Caki2 (cell line): Measurements from ENCODE around the gene EVX2. TPM values are rescaled to one million over a fixed set of nuclear protein-coding genes. Genes with fewer than 3 reads are reported as not detected.

Experiments
- DNase-seq: peaks from one replicate; pipeline ENCODE4 v3.0.0-alpha.2; 2015; ENCODE audit warnings: low read depth
- in situ Hi-C: cut with HindIII; loops from 2 replicates; pipeline ENCODE4 v1.10.0; 2016; ENCODE audit warnings: low sequenced_read_pairs, low pct_unique_long_range_greater_than_20kb, mixed read lengths
- total RNA-seq: library from RNA; depleted of rRNA; stranded (reverse); fragments of >200 nt; shearing (Covaris generic); gene quantifications from 2 replicates; pipeline ENCODE4 v1.2.3, GENCODE V29; 2014; ENCODE audit warnings: low replicate concordance; rRNA removed

Gene EVX2
- total RNA-seq, 1 experiment from 2014 or later = not detected

DNA sequence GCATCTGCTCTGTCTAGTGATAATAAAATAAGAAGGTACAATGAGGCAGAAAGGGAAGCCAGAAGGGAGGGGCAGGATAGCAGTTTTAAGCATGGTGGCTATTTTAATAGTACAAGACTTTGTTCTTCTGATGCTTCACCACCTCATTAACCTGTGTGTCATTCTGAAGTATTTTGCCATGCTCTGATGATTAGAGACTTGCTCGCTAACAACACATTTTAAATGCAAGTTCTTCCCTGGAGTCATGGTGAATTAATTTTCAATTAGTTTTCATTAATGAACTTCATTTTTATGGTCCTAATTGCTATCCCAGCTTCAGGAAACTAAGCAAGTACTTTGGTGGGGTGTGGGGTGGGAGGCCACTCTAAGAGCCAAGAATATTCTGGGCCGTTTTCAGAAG, 56.0 kb downstream of the EVX2 start:
- DNase-seq = no peak
- in situ Hi-C loops = no loop called here

Other genes starting within 250 kb of the EVX2 start
- 7.1 and 24.1 TPM in 2 replicates for gene LNPK, start 81.7 kb downstream of the EVX2 start, total RNA-seq
- gene HOXD13, start 8.8 kb upstream of the EVX2 start, total RNA-seq = not detected in 2 replicates
- gene HOXD12, start 15.8 kb upstream of the EVX2 start, total RNA-seq = not detected in 2 replicates
- 3.7 TPM in 1 of 2 replicates, not detected in the other for gene HOXD11, start 23.3 kb upstream of the EVX2 start, total RNA-seq
- gene HOXD10, start 32.8 kb upstream of the EVX2 start, total RNA-seq = 4.3 and 8.8 TPM in 2 replicates
- gene HOXD9, start 38.8 kb upstream of the EVX2 start, total RNA-seq = 9.5 and 13.4 TPM in 2 replicates
- gene HOXD8, start 45.7 kb upstream of the EVX2 start, total RNA-seq = 20.0 and 22.0 TPM in 2 replicates
- gene HOXD4, start 67.6 kb upstream of the EVX2 start, total RNA-seq = 0.17 TPM in 1 of 2 replicates, not detected in the other
- 4.8 and 7.5 TPM in 2 replicates for gene HOXD3, start 73.3 kb upstream of the EVX2 start, total RNA-seq
- 2.4 TPM in 1 of 2 replicates, not detected in the other for gene HOXD1, start 104.7 kb upstream of the EVX2 start, total RNA-seq
- gene MTX2, start 185.5 kb upstream of the EVX2 start, total RNA-seq = 60.2 and 69.4 TPM in 2 replicates